ELR (cell line): ENCODE results near the gene SF1.

Experiments
- DNase-seq: peaks from one replicate; pipeline ENCODE4 v3.0.0-alpha.2; 2015; ENCODE audit warnings: low read depth

Gene SF1

GRCh38 chr11:64762277-64762673, 16.1 kb downstream of the SF1 start:
- DNase-seq: no peak

- no peak for DNase-seq
Measured at GRCh38 chr11:64760759-64761420, 17.5 kb downstream of the SF1 start.

- DNase-seq: no peak
Measured at GRCh38 chr11:64759722-64760719, 18.3 kb downstream of the SF1 start, which contains the start of gene PYGM. TSS of gene PYGM (minus strand) at chr11:64759974. CDS start at chr11:64759898, 76 bp downstream.

DNA sequence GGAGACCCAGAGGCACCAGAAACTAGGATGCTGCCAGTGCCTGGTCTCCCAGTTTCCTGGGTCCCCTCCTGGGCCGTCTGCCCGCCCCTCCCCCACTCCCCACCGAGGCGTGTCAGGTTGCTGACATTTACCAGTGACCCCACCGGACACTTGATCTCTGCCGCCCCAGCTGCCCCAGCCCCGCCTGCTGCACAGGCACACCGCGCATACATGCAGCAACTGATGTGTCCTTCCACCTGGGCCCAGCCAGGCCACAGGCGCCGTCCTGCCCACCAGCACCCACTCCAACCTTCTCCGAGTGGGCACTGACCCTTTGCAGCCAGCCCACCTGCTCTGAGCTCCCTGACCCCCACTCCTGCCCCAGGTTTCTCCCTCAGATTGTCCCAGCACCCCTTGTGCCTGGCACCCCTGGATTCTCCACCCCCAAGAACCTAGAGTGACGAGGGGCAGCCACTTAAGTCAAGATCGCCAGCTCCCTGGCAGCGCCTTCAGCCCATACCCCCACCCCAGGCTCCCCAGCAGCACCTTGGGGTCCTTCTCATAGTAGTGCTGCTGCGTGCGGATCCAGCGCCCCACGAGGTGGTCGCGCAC, 19.1 kb downstream of the SF1 start:
- DNase-seq: no peak

DNA sequence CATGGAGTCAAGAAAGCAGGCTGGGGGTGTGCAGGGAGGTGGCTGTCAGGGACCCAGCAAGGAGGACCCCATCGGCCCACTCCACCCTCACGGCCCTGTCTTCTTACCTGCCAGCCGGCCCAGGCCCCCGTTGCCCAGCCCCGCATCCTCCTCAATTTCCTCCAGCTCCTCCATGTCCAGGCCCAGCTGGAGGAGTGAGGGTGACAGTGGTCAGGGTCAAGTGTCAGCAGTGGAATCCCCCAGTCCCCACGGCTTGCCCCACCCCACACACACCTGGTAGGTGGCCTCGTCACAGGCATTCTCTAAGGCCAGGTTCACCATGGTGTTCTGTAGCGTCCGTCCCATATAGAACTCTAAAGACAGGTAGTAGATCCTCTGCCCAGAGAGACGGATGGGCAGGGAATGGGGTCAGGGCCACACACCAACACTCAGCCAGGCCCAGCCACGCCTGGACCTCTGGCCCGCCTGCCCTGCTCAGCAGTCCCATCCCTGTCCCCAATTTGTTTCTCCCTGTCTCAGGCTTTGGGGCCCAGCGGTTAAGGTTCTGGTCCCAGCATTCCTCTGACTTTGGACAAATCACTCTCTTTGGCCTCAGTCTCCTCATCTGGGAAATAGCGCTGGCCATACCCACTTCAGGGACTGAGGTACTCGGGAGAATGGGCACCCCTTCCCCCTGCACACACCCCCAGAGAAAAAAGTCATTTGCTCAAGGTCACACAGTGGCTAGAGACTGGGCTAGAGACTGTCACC, 19.8 kb downstream of the SF1 start:
- DNase-seq: no peak

DNA sequence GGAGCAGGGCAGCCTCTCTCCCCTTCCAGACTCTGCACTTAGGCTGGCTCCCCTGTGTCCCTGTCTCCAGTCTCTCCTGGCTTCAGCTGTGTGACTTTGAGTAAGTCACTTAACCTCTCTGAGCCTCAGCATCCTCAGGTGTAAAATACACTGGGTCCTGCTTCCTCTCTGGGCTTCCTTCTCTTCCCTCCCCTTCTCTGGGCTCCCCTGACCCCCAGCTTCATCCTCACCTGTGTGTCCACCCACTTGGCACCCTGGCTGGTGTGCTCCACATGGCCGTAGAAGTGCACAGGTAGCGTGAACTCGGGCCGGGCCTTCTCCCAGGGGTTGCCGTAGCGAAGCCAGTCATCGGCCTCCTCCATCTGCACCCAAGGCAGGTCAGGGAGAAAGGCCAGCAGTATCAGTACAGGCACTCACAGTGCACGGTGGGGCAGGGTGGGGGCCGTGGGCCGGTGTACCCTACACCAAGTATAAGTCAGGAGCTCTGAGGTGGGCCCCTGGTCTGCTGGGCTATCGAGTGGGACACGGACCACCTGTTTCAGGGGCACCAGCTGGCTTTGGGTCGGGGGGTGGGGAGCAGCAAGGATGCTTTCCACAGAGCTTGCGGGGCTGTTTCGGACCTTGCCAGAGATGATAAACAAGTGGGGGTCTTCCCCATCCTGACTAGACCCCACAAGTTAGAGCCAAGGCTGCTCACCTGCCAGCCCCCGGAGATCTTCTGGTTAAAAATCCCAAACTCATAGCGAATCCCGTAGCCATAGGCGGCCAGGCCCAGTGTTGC, 20.6 kb downstream of the SF1 start:
- DNase-seq: no peak

DNA sequence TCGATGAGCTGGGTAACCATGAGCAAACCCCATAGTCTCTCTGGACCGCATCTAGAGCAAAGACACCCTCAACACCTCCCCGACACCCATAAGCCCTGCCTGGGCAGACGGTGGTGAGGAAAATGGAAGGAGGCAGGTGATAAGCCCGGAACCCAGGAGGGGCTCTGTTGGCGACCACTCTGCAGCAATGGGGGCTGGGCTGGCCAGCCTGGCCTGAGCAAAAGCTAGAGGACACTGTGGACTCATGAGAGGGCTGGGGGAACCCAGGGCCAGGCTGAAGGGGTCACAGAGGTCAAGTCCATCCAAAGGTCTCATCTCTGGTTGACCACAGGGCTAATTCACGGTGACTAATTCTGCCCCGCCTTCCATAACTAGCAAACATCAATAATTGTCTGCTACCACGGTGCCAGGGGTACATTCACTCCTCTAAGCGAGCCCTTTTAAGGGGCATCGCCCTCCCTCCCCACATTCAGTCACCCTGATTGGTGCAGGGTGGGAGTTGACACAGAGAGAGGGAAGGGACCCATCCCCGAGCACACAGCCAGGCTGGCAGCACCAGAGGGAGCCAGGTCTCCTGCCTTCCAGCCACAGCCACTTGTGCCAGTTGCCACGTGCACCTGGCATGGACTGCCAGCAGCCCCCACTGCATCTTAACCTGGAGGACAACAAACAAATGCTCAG, 22.5 kb downstream of the SF1 start:
- DNase-seq: no peak

- no peak for DNase-seq
Measured at GRCh38 chr11:64754919-64755662, 23.3 kb downstream of the SF1 start.

DNA sequence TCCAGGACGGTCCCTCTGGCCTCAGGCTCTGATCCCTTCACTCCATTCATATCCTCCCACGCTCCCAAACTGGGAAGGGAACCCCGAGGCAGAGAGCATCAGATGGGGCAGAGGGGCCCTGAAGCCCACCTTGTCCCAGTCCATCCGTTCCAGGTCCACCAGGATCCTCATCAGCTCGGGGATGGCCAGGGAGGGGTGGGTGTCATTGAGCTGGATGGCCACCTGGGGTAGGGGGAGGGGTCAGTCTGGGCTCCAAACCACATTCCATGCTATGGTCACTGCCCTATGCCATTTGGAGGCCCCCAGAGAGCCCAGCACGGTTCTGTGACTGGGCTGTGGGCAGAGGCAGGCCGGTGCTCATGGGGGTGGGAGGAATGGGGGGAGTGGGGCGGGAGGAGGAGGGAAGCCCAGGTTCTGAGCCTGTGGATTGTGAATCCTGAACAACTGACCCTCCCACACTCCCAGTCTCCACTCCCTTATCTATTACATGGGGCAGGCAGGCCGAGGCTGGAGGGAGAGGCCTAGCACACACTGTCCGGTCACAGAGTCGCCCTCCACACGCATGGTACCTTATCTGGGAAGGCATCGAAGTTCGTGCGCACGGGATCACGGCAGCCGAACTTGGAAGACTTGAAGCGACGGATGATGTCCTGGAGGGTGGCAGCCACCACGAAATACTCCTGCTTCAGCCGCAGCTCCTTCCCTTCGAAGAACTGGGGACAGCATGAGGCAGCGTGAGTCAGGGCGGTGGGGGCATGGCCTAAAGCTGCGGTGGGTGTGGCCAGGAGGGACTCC, 24.0 kb downstream of the SF1 start:
- no peak for DNase-seq

DNA sequence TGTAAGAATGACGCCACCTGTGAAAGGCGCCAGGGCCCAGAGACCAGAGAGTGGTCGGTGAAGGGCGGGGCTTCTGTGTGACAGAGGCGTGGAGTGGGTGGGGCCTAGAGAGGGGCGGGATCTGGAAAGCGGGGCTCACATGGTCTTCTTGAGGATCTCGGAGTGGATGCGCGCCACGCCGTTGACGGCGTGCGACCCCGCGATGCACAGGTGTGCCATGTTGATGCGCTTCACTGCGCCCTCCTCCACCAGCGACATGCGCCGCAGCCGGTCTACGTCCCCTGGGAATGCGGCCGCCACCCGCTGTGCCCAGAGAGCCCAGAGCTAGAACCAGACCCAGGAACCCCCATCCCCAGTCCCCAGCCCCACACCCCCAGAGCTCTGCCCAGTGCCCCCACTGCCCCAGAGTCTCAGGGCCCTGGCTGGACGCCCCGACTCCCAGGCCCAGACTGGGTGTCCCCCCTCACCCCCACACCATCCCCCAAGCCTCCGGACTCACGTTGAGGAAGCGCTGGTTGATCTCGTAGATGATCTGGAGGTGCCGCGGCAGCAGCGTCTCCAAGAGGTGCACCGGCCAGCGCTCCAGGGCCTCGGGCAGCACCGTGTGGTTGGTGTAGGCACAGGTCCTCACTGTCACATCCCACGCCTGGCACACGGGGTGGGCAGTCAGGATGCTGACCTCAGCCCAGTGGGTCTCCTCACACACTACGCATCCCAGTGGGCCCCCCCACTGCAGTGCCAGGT, 24.8 kb downstream of the SF1 start:
- DNase-seq: no peak

DNA sequence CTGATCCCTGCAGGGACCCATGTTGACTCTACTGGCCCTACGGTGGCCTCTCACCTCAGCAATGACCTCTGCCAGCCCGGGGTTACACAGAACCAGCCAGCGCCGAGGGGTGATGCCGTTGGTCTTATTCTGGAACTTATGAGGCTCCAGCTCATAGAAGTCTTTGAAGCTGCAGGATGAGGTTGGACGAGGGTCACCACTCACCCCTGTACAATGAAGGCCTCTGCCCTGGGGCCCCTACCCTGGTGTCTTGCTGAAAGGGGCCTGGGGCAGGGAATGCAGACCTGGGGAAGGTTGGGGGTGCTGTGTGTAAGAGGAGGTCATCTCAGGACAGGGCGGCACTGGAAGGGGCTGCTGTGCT, 25.3 kb downstream of the SF1 start:
- DNase-seq: no peak

DNA sequence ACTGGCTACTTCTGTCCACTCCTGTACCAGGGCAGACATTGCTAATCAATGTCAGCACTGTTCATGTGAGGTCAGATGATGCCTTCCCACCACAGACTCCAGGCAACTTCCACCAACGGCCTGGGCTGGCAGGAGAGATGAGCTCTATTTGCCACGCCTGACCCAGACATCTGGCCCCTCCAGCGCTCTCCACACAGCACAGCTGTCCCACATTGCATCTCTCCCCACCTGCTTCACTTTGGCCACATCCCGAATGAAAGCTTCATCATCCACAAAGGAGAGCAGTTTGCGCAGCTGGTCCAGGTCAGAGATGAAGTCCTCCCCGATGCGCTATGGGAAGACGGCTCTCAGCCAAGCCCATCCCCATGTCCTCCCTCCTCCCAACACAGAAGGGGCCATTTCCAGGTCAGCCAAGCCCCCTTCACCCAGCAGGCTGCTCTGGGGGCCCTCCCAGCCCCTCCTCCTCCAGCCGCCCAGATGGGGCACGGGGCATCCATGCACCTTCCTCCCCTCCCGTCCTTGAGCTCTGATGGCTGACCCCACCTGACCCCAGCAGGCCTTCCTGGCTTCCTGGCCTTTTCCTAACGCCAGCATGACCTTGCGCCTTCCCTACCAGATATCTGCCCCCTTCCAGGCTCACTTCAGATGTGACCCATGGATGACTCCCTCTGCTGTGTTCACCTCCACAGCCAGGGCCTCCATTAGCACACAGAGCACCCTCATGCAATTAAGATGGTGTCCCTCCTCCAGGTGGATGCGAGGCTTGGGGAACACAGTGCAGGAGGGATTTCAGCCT, 26.0 kb downstream of the SF1 start:
- DNase-seq: no peak

- DNase-seq: no peak
Measured at GRCh38 chr11:64751580-64751979, 26.8 kb downstream of the SF1 start.

GRCh38 chr11:64751136-64751535, 27.2 kb downstream of the SF1 start:
- peak; percentile 34 for DNase-seq

- no peak for DNase-seq
Measured at GRCh38 chr11:64750361-64751054, 27.8 kb downstream of the SF1 start.

DNA sequence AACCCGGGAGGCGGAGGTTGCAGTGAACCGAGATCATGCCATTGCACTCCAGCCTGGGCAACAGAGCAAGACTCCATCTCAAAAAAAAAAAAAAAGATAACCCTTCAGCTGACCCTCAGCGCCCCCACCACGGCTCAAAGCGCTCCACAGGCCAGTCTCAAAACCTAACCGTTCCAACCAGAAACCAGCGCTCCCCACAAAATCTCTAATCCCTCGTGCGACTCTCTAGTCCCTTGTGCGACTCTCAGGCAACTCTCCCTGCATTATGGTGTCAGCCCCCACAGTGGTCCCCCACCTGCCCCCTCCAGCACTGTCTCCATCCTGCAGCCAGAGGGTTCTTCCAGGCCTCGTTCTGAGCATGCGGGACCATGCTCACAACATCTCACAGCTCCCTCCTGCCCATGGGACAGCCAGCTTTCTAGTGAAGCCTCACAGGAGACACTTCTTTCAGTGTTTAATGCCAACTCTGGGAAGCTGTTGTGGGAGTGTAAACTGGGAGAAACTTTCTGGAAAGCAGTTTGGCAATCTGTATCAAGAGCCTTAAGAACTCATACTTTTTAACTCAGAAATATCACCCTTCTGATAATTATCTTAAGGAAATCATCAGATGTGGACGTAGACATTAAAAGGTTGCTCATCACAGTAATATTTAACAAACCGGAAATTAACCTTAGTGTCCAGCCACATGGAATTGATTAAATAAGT, 30.2 kb downstream of the SF1 start:
- DNase-seq: peak; percentile 46
